Activated CD4-positive, alpha-beta T cell treated with anti-CD3 and anti-CD28 coated beads, Interleukin-2, amount 50 U/mL, for 24 hours (primary cell): ENCODE data around the gene CDCA8.
"Not testable (repeated sequence)": the region's sequence is repeated elsewhere in the genome, so short reads cannot be mapped to it uniquely, and the experiment has no call there.

ENCODE experiments used
- DNase-seq, 2 donors: peaks; one replicate each; pipeline ENCODE4 v3.0.0-alpha.2; 2020; ENCODE audit warnings: low read depth in 1 of 2, low spot score in 1 of 2

Gene CDCA8

GRCh38 chr1:37672136-37672870 lies 20.0 kb upstream of the CDCA8 start:
- no peak for DNase-seq

- DNase-seq = peak in 1 of 2 donors; percentile 46
Measured at GRCh38 chr1:37673920-37674319, 18.4 kb upstream of the CDCA8 start.

- DNase-seq = no peak
Measured at GRCh38 chr1:37676281-37677142, 15.8 kb upstream of the CDCA8 start.

- no peak for DNase-seq
Measured at GRCh38 chr1:37677143-37677439, 15.2 kb upstream of the CDCA8 start.

GRCh38 chr1:37677808-37678207 lies 14.5 kb upstream of the CDCA8 start:
- no peak for DNase-seq

GRCh38 chr1:37680933-37681332 lies 11.4 kb upstream of the CDCA8 start:
- no peak for DNase-seq

GRCh38 chr1:37682334-37682987 lies 9.9 kb upstream of the CDCA8 start:
- peak; percentile 62 to 69 for DNase-seq

GRCh38 chr1:37684182-37684581 lies 8.1 kb upstream of the CDCA8 start:
- DNase-seq = not testable (repeated sequence)

- no peak for DNase-seq
Measured at GRCh38 chr1:37685722-37686121, 6.6 kb upstream of the CDCA8 start.

- DNase-seq = not testable (repeated sequence)
Measured at GRCh38 chr1:37687764-37688163, 4.6 kb upstream of the CDCA8 start.

- no peak for DNase-seq
Measured at GRCh38 chr1:37688926-37689325, 3.4 kb upstream of the CDCA8 start.

GRCh38 chr1:37691497-37692077 lies 729 bp upstream of the CDCA8 start:
- no peak for DNase-seq

- no peak for DNase-seq
Measured at GRCh38 chr1:37692834-37693175, 489 bp downstream of the CDCA8 start.

GRCh38 chr1:37697090-37697489 lies 4.8 kb downstream of the CDCA8 start:
- no peak for DNase-seq

- no peak for DNase-seq
Measured at GRCh38 chr1:37697737-37698136, 5.4 kb downstream of the CDCA8 start.

- no peak for DNase-seq
Measured at GRCh38 chr1:37699147-37699546, 6.8 kb downstream of the CDCA8 start.

GRCh38 chr1:37701051-37701450 lies 8.7 kb downstream of the CDCA8 start:
- DNase-seq = no peak

- DNase-seq = no peak
Measured at GRCh38 chr1:37703061-37703460, 10.7 kb downstream of the CDCA8 start.

- no peak for DNase-seq
Measured at GRCh38 chr1:37704966-37705365, 12.7 kb downstream of the CDCA8 start.

- no peak for DNase-seq
Measured at GRCh38 chr1:37705399-37705798, 13.1 kb downstream of the CDCA8 start.

GRCh38 chr1:37708471-37708870 lies 16.2 kb downstream of the CDCA8 start:
- DNase-seq = no peak

- DNase-seq = no peak
Measured at GRCh38 chr1:37714226-37714625, 21.9 kb downstream of the CDCA8 start.
